Breast epithelium (tissue), 3 donors: Measurements from ENCODE around the gene TBPL2.

Experiments used
- POLR2A ChIP-seq: fragments of 450-650 bp; IDR thresholded peaks from one replicate; pipeline ENCODE4 v1.6.1; 2016; ENCODE audit warnings: antibody characterized with exemption, mild to moderate bottlenecking, moderate library complexity
- POLR2AphosphoS5 ChIP-seq, 3 donors: sonication (generic); formaldehyde crosslinking; IDR thresholded peaks; one replicate each; pipeline ENCODE4 v1.6.1; 2017; ENCODE audit warnings: antibody characterized with exemption in 3 of 3
- TF ChIP-seq, protein P1 (sequence below), 3 donors: fragments of 450-650 bp; IDR thresholded peaks; one replicate each; pipeline ENCODE4 v1.5.1; 2016 to 2017; ENCODE audit warnings: antibody characterized with exemption in 3 of 3, mild to moderate bottlenecking in 3 of 3, moderate library complexity in 3 of 3

GRCh38 chr14:55419663-55420062, 20.8 kb downstream of the TBPL2 start:
- TF ChIP-seq, protein P1, sequence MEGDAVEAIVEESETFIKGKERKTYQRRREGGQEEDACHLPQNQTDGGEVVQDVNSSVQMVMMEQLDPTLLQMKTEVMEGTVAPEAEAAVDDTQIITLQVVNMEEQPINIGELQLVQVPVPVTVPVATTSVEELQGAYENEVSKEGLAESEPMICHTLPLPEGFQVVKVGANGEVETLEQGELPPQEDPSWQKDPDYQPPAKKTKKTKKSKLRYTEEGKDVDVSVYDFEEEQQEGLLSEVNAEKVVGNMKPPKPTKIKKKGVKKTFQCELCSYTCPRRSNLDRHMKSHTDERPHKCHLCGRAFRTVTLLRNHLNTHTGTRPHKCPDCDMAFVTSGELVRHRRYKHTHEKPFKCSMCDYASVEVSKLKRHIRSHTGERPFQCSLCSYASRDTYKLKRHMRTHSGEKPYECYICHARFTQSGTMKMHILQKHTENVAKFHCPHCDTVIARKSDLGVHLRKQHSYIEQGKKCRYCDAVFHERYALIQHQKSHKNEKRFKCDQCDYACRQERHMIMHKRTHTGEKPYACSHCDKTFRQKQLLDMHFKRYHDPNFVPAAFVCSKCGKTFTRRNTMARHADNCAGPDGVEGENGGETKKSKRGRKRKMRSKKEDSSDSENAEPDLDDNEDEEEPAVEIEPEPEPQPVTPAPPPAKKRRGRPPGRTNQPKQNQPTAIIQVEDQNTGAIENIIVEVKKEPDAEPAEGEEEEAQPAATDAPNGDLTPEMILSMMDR (IDR thresholded peaks at IDR 0.05): no peak
- TF ChIP-seq POLR2A (no peak), POLR2AphosphoS5 (IDR thresholded peaks at IDR 0.05) (no peak)
